Trophoblast cell (in vitro differentiated cells and primary cell): ENCODE data around the gene SPINK9.

Experiments used
- DNase-seq, 2 donors: peaks; one replicate each; pipeline ENCODE4 v3.0.0-alpha.2; 2016
- H2AFZ ChIP-seq: 2 replicates; pipeline ENCODE4 v1.6.1; 2013; ENCODE audit warnings: low read length, moderate library complexity, mild to moderate bottlenecking; ENCODE audit not compliant: insufficient read depth, poor library complexity
- H2AK5ac ChIP-seq: 2 replicates; pipeline ENCODE4 v1.6.1; 2013; ENCODE audit warnings: mild to moderate bottlenecking, low read length
- H2BK120ac ChIP-seq: 2 replicates; pipeline ENCODE4 v1.6.1; 2013; ENCODE audit warnings: low read length, mild to moderate bottlenecking, moderate library complexity; ENCODE audit not compliant: insufficient read depth, poor library complexity
- H2BK12ac ChIP-seq: 2 replicates; pipeline ENCODE4 v1.6.1; 2013; ENCODE audit warnings: mild to moderate bottlenecking, low read length, moderate library complexity
- H2BK5ac ChIP-seq: 2 replicates; pipeline ENCODE4 v1.6.1; 2013; ENCODE audit warnings: low read length, low read depth, moderate library complexity, mild to moderate bottlenecking; ENCODE audit not compliant: poor library complexity
- H3K14ac ChIP-seq: 2 replicates; pipeline ENCODE4 v1.6.1; 2013; ENCODE audit warnings: mild to moderate bottlenecking, low read length
- H3K18ac ChIP-seq: 2 replicates; pipeline ENCODE4 v1.6.1; 2013; ENCODE audit warnings: mild to moderate bottlenecking, low read length
- H3K23ac ChIP-seq: 2 replicates; pipeline ENCODE4 v1.6.1; 2013; ENCODE audit warnings: low read length
- H3K27ac ChIP-seq: 2 replicates; pipeline ENCODE4 v1.5.1; 2013; ENCODE audit warnings: low read depth, mild to moderate bottlenecking, inconsistent platforms, low read length, moderate library complexity
- H3K27me3 ChIP-seq: 2 replicates; pipeline ENCODE4 v1.6.1; 2013; ENCODE audit warnings: inconsistent platforms, mild to moderate bottlenecking, low read length, moderate library complexity; ENCODE audit not compliant: insufficient read depth
- H3K36me3 ChIP-seq, 2 experiments: 1 replicate in 1 of 2; 2 replicates in 1 of 2; pipeline ENCODE4 v1.6.1; 2013; ENCODE audit warnings: low read length in 2 of 2, mild to moderate bottlenecking in 2 of 2, moderate library complexity in 1 of 2; ENCODE audit not compliant: insufficient read depth in 2 of 2, control insufficient read depth in 1 of 2
- H3K4ac ChIP-seq: 2 replicates; pipeline ENCODE4 v1.6.1; 2013; ENCODE audit warnings: low read depth, mild to moderate bottlenecking, low read length, moderate library complexity
- H3K4me1 ChIP-seq, 2 experiments: 1 replicate in 1 of 2; 2 replicates in 1 of 2; pipeline ENCODE4 v1.6.1; 2013; ENCODE audit warnings: low read length in 2 of 2, mild to moderate bottlenecking in 2 of 2, moderate library complexity in 1 of 2; ENCODE audit not compliant: insufficient read depth in 2 of 2, control insufficient read depth in 1 of 2
- H3K4me2 ChIP-seq: 2 replicates; pipeline ENCODE4 v1.6.1; 2013; ENCODE audit warnings: inconsistent platforms, mild to moderate bottlenecking, low read length, moderate library complexity
- H3K4me3 ChIP-seq: 2 replicates; pipeline ENCODE4 v1.5.1; 2013; ENCODE audit warnings: mild to moderate bottlenecking, low read depth, low read length, inconsistent platforms
- H3K79me1 ChIP-seq: one replicate; pipeline ENCODE4 v1.6.1; 2013; ENCODE audit warnings: low read length
- H3K79me2 ChIP-seq: 2 replicates; pipeline ENCODE4 v1.6.1; 2013; ENCODE audit warnings: low read length, mild to moderate bottlenecking; ENCODE audit not compliant: control insufficient read depth, insufficient read depth, poor library complexity
- H3K9ac ChIP-seq: 2 replicates; pipeline ENCODE4 v1.6.1; 2013; ENCODE audit warnings: mild to moderate bottlenecking, low read length
- H3K9me3 ChIP-seq: 2 replicates; pipeline ENCODE4 v1.6.1; 2013; ENCODE audit warnings: low read depth, mild to moderate bottlenecking, control low read depth, inconsistent platforms, low read length; ENCODE audit not compliant: insufficient read depth
- H4K12ac ChIP-seq: 2 replicates; pipeline ENCODE4 v1.6.1; 2013; ENCODE audit warnings: low read depth, mild to moderate bottlenecking, low read length, moderate library complexity
- H4K8ac ChIP-seq: 2 replicates; pipeline ENCODE4 v1.6.1; 2013; ENCODE audit warnings: low read depth, mild to moderate bottlenecking, low read length, moderate library complexity
- H4K91ac ChIP-seq: one replicate; pipeline ENCODE4 v1.6.1; 2013; ENCODE audit warnings: low read depth, mild to moderate bottlenecking, low read length, moderate library complexity
- WGBS: extraction: QIAGEN DNeasy Blood & Tissue Kit; methylation state at CpG from one replicate; pipeline ENCODE4 v1.1.7; 2013; ENCODE audit warnings: missing lambda C conversion rate; ENCODE audit not compliant: insufficient read length, insufficient coverage; ENCODE audit errors: extremely low coverage; 5-methylcytosine and 5-hydroxymethylcytosine counted together

The SPINK9 gene

DNA sequence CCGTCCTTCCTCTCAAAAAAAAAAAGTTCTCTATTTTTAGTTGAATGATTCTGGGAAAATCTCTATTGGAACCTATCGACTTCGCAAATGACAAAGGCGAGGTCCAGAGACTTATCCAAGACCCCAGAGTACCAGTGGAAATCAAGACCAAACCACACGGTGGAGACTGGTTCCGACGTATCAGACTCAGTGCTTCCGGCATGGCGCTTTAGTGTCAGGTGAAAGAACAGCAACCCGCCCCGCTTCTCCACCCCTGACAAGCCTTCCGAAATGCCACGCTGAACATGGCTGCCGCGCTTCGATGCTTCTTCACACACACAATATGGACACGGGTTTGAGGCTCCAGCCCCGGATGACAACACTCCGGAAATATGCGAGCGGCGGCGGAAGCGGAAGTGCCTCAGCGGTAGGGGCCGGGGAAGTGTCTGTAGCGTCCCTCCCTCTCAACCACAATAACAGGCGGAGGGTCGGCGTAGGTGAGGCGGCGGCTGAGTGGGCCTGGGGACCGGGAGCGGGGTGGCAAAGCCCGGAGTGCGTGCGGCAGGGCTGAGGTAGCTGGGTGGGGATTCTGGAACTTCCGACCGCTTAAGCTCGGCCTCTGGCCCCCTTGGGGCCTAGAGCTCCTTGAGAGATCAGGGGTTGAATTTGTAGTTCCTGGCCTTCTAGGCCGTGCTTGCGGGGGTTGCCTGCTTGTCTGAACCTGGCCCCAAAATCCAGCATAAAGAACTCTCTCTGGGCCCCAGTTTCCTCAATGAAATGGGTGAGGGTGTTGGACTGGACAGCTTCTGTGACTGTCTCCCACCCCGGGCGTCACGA, 48.4 kb downstream of the SPINK9 start, which contains the start of gene FBXO38:
TSS of gene FBXO38 (plus strand) at position 395 of the 816 bp plus-strand sequence. CDS start 10,819 bp downstream, outside the sequence.
- H3K4ac ChIP-seq: peak within 1 kb of the TSS; percentile 51
- no CpG with 5 or more reads among the region's 45 CpGs for WGBS
- H2BK12ac ChIP-seq: no peak within 1 kb of the TSS
- DNase-seq: peak; percentile 99
- no peaks in the 10 kb centered on the region for H3K27me3 ChIP-seq
- peak within 1 kb of the TSS; percentile 80 for H3K9ac ChIP-seq
- H4K12ac ChIP-seq: peak within 1 kb of the TSS; percentile 23
- peak within 1 kb of the TSS; percentile 83 for H4K91ac ChIP-seq
- peak within 1 kb of the TSS; percentile 48 for H2BK5ac ChIP-seq
- H3K14ac ChIP-seq: peak within 1 kb of the TSS; percentile 66
- H3K36me3 ChIP-seq: no peaks in the 10 kb centered on the region
- H4K8ac ChIP-seq: peak within 1 kb of the TSS; percentile 90
- peak within 1 kb of the TSS; percentile 1 for H2AK5ac ChIP-seq
- H2AFZ ChIP-seq: peak within 1 kb of the TSS; percentile 38
- no peak within 1 kb of the TSS for H3K23ac ChIP-seq
- H3K79me2 ChIP-seq: peaks cover 2% of the 10 kb centered on the region
- H3K4me2 ChIP-seq: peak within 1 kb of the TSS; percentile 92
- H3K4me1 ChIP-seq: peaks cover 0 to 4% of the 10 kb centered on the region in 2 experiments
- no peak within 1 kb of the TSS for H3K27ac ChIP-seq
- H3K79me1 ChIP-seq: peaks cover 4% of the 10 kb centered on the region
- peak within 1 kb of the TSS; percentile 4 for H2BK120ac ChIP-seq
- no peaks in the 10 kb centered on the region for H3K9me3 ChIP-seq
- H3K18ac ChIP-seq: peak within 1 kb of the TSS; percentile 24
- H3K4me3 ChIP-seq: peak within 1 kb of the TSS; percentile 76

DNA sequence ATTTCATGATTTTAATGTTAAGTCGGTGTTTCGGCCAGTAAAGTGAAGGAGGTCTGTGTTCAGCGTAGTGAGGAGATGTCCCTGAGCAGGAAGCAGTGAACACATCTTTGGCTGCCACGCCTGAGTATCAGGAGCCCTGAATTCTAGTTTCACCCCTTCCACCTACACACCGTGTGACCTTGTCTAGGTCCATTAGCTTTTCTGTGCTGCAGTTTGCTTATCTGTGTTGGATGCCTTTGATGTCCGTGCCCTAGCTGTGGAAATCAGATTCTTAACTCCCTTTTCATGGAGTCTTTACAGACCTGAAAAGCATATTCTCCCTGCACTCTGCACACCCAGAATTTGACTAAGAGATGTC, 49.0 kb downstream of the SPINK9 start:
- Histone ChIP-seq H2AFZ (no peak overlapping the region), H3K27ac (no peak overlapping the region), H2BK120ac (no peak overlapping the region), H3K9ac (peak overlapping the region; percentile 80), H3K4ac (peak overlapping the region; percentile 51), H3K36me3 (no peaks in the 10 kb centered on the region), H3K79me2 (peaks cover 2% of the 10 kb centered on the region), H2BK5ac (no peak overlapping the region), H3K79me1 (peaks cover 4% of the 10 kb centered on the region), H2AK5ac (peak overlapping the region; percentile 1), H4K12ac (no peak overlapping the region), H3K4me3 (peak overlapping the region; percentile 76), H3K27me3 (no peaks in the 10 kb centered on the region), H3K14ac (peak overlapping the region; percentile 10), H3K4me2 (peak overlapping the region; percentile 92), H4K91ac (peak overlapping the region; percentile 83), H3K9me3 (no peaks in the 10 kb centered on the region), H3K23ac (no peak overlapping the region), H3K4me1 (peaks cover 0 to 4% of the 10 kb centered on the region in 2 experiments), H3K18ac (no peak overlapping the region), H2BK12ac (no peak overlapping the region), H4K8ac (peak overlapping the region; percentile 90)
- no peak for DNase-seq
- WGBS: no CpG with 5 or more reads among the region's 6 CpGs

DNA sequence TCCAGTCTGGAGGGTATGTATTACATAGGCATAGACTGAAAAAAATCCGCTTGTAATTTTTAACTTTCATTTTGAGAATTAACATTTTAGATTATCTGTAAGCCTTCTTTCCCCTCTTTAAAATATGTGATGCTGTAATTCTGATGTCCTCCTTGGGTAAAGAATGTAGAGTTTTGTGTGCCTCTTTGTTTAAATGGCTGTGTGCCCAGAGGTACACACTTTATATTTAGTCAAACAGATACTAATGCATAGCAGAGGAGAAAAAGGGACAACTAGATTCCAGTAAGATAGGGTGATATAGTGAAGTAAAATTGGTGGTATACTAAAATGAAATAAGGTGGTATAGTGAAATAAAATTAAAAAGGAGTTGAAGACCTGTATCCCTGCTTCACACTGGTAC, 49.7 kb downstream of the SPINK9 start:
- H3K27ac ChIP-seq: no peak overlapping the region
- peaks cover 0 to 4% of the 10 kb centered on the region in 2 experiments for H3K4me1 ChIP-seq
- peaks cover 2% of the 10 kb centered on the region for H3K79me2 ChIP-seq
- H3K23ac ChIP-seq: no peak overlapping the region
- H4K91ac ChIP-seq: no peak overlapping the region
- H4K12ac ChIP-seq: no peak overlapping the region
- WGBS: no CpG with 5 or more reads among the region's 1 CpG
- H4K8ac ChIP-seq: no peak overlapping the region
- no peak overlapping the region for H2BK5ac ChIP-seq
- H3K4ac ChIP-seq: no peak overlapping the region
- H2AFZ ChIP-seq: no peak overlapping the region
- no peak overlapping the region for H2BK12ac ChIP-seq
- no peak overlapping the region for H3K9ac ChIP-seq
- no peak overlapping the region for H3K14ac ChIP-seq
- no peak overlapping the region for H3K4me2 ChIP-seq
- H3K27me3 ChIP-seq: no peaks in the 10 kb centered on the region
- peaks cover 4% of the 10 kb centered on the region for H3K79me1 ChIP-seq
- H2BK120ac ChIP-seq: no peak overlapping the region
- no peak for DNase-seq
- no peaks in the 10 kb centered on the region for H3K9me3 ChIP-seq
- H3K36me3 ChIP-seq: no peaks in the 10 kb centered on the region
- no peak overlapping the region for H3K18ac ChIP-seq
- no peak overlapping the region for H3K4me3 ChIP-seq
- H2AK5ac ChIP-seq: no peak overlapping the region

DNA sequence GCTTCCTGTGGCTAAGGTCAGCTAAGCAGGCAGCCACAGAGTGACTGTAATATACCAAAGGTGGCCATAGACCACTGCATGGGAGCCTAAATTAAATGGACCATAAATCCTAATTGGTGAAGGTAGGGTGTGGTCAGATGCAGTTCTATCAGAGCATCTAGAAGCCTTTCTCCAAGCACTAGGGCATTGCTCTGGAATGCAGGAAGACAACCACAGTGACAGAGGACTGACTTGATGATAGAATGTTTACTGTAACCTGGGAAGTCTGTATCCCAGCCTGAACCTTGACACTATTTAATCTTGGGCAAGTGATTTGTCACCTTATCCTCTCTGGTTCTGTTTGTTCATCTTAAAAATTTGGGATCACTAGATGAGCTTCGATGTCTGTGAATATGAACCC, 50.7 kb downstream of the SPINK9 start:
- no peak overlapping the region for H3K4ac ChIP-seq
- peaks cover 4% of the 10 kb centered on the region for H3K79me1 ChIP-seq
- no peak overlapping the region for H3K23ac ChIP-seq
- H3K4me2 ChIP-seq: no peak overlapping the region
- no peak overlapping the region for H3K14ac ChIP-seq
- no peak overlapping the region for H3K18ac ChIP-seq
- H3K9me3 ChIP-seq: no peaks in the 10 kb centered on the region
- H2BK120ac ChIP-seq: no peak overlapping the region
- no peak overlapping the region for H4K12ac ChIP-seq
- H3K36me3 ChIP-seq: no peaks in the 10 kb centered on the region
- H2BK5ac ChIP-seq: no peak overlapping the region
- H3K79me2 ChIP-seq: peaks cover 2% of the 10 kb centered on the region
- no peak overlapping the region for H4K8ac ChIP-seq
- H3K4me1 ChIP-seq: peaks cover 0 to 4% of the 10 kb centered on the region in 2 experiments
- H3K27ac ChIP-seq: no peak overlapping the region
- no peak overlapping the region for H3K4me3 ChIP-seq
- H2AK5ac ChIP-seq: no peak overlapping the region
- no CpG with 5 or more reads among the region's 1 CpG for WGBS
- H2BK12ac ChIP-seq: no peak overlapping the region
- no peak overlapping the region for H3K9ac ChIP-seq
- no peaks in the 10 kb centered on the region for H3K27me3 ChIP-seq
- H2AFZ ChIP-seq: no peak overlapping the region
- H4K91ac ChIP-seq: no peak overlapping the region
- DNase-seq: no peak
